H1 (cell line): Measurements from ENCODE around the gene IL31RA.

Experiments
- RXRA ChIP-seq: IDR thresholded peaks from 2 replicates; pipeline ENCODE4 v1.6.1; 2011; ENCODE audit warnings: low read depth, mild to moderate bottlenecking, low read length, moderate library complexity; ENCODE audit not compliant: insufficient read depth
- SIX5 ChIP-seq: IDR thresholded peaks from 2 replicates; pipeline ENCODE4 v1.6.1; 2011; ENCODE audit warnings: mild to moderate bottlenecking, low read depth, low read length
- TF ChIP-seq, protein P1 (sequence below), 3 experiments: IDR thresholded peaks; 1 replicate in 2 of 3; 2 replicates in 1 of 3; pipeline versions ENCODE4 v1.5.1 to v1.6.1; 2011; ENCODE audit warnings: low read length in 3 of 3, mild to moderate bottlenecking in 3 of 3, inconsistent platforms in 2 of 3, low read depth in 1 of 3, moderate library complexity in 1 of 3; ENCODE audit not compliant: insufficient read depth in 1 of 3; ENCODE audit errors: control extremely low read depth in 1 of 3

GRCh38 chr5:55895346-55895745 is 44.2 kb downstream of the IL31RA start:
- TF ChIP-seq RXRA (no peak), SIX5 (no peak)
- TF ChIP-seq, protein P1, sequence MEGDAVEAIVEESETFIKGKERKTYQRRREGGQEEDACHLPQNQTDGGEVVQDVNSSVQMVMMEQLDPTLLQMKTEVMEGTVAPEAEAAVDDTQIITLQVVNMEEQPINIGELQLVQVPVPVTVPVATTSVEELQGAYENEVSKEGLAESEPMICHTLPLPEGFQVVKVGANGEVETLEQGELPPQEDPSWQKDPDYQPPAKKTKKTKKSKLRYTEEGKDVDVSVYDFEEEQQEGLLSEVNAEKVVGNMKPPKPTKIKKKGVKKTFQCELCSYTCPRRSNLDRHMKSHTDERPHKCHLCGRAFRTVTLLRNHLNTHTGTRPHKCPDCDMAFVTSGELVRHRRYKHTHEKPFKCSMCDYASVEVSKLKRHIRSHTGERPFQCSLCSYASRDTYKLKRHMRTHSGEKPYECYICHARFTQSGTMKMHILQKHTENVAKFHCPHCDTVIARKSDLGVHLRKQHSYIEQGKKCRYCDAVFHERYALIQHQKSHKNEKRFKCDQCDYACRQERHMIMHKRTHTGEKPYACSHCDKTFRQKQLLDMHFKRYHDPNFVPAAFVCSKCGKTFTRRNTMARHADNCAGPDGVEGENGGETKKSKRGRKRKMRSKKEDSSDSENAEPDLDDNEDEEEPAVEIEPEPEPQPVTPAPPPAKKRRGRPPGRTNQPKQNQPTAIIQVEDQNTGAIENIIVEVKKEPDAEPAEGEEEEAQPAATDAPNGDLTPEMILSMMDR (IDR thresholded peaks at IDR 0.05; ENCODE audit: control extremely low read depth in 1 of 3, insufficient read depth in 1 of 3, low read depth in 1 of 3, low read length in 3 of 3), result no peak
